MM.1S (cell line): ENCODE results near the gene CARD9.

ENCODE experiments used
- EZH2phosphoT487 ChIP-seq: fragments of 300-600 bp; sonication (generic); IDR thresholded peaks from 2 replicates; pipeline ENCODE4 v1.6.1; 2018; ENCODE audit warnings: antibody characterized with exemption, low read length
- TF ChIP-seq, protein P1 (sequence below): fragments of 300-600 bp; sonication (generic); IDR thresholded peaks from 2 replicates; pipeline ENCODE4 v1.5.1; 2016; ENCODE audit warnings: antibody characterized with exemption, low read length, mixed read lengths

DNA sequence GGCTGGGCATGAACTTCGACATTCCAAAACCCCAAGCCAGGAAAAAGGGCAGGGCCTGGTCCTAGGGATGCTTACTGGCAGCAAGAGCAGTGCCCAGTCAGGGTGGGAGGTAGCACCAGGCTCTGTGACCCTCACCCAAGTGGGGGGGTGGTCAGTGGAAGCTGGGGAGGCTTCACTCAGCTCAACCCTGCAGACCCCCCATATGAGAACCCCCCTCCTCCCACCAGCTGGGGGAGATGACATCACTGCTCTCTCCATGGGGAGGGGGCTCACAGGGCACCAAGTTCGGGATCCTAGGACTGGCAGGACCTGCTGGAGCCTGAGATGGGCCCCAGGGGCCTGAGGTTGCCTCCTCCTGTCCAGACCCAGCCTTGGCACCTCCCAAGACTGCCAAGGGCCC lies 14.6 kb downstream of the CARD9 start:
- TF ChIP-seq, protein P1, sequence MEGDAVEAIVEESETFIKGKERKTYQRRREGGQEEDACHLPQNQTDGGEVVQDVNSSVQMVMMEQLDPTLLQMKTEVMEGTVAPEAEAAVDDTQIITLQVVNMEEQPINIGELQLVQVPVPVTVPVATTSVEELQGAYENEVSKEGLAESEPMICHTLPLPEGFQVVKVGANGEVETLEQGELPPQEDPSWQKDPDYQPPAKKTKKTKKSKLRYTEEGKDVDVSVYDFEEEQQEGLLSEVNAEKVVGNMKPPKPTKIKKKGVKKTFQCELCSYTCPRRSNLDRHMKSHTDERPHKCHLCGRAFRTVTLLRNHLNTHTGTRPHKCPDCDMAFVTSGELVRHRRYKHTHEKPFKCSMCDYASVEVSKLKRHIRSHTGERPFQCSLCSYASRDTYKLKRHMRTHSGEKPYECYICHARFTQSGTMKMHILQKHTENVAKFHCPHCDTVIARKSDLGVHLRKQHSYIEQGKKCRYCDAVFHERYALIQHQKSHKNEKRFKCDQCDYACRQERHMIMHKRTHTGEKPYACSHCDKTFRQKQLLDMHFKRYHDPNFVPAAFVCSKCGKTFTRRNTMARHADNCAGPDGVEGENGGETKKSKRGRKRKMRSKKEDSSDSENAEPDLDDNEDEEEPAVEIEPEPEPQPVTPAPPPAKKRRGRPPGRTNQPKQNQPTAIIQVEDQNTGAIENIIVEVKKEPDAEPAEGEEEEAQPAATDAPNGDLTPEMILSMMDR = no peak
- TF ChIP-seq EZH2phosphoT487 = no peak
